Measurements from ENCODE around the gene STPG1. TPM values are rescaled to one million over a fixed set of nuclear protein-coding genes. Genes with fewer than 3 reads are reported as not detected.

STPG1 gene, protein sequence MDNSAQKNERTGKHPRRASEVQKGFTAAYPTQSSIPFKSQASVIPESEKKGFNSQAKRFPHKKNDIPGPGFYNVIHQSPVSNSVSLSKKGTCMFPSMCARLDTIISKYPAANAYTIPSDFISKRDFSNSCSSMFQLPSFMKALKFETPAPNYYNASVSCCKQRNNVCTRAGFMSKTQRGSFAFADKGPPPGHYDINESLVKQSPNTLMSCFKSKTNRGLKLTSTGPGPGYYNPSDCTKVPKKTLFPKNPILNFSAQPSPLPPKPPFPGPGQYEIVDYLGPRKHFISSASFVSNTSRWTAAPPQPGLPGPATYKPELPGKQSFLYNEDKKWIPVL
- 2.1 and 3.2 TPM in 2 replicates for total RNA-seq

DNA sequence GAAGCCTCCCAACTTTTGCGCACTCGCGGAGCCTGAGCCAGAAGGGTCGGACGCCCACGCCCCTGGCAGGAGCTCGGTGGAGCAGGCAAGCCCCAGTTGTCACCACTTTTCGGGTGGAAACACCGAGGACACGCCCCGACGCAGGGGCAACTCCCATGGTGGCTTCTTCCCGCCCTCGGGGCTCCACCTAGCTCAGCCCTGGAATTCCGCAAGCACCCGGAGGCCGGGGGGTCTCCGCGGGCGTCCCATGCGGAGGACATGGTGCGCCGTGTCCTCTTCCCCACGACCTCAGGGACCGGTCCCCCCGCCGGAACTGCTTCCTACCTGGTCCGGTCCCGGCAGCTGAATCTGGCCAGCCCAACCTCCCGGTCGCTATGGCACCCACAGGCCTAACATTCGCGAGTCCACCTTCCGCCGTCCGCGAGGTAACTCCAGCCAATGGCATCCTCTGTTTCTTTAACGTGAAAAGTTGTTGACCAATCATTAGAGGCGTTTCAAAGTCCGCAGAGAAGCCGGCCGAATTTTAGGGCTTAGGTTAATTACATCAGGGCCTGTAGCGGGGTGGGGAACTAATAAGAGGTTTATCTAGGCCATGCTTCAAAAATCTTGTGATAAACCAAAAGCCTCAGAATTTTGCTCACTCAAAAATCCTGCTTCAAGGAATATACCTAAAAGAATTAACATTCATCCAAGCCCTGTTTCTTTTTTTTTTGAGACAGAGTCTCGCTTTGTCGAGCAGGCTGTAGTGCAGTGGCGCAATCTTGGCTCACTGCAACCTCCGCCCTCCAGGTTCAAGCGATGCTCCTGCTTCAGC, at the start of gene STPG1:
Gene STPG1 (minus strand): TSS at position 433 of the 814 bp plus-strand sequence. CDS start 12,394 bp downstream, outside the sequence.

DNA sequence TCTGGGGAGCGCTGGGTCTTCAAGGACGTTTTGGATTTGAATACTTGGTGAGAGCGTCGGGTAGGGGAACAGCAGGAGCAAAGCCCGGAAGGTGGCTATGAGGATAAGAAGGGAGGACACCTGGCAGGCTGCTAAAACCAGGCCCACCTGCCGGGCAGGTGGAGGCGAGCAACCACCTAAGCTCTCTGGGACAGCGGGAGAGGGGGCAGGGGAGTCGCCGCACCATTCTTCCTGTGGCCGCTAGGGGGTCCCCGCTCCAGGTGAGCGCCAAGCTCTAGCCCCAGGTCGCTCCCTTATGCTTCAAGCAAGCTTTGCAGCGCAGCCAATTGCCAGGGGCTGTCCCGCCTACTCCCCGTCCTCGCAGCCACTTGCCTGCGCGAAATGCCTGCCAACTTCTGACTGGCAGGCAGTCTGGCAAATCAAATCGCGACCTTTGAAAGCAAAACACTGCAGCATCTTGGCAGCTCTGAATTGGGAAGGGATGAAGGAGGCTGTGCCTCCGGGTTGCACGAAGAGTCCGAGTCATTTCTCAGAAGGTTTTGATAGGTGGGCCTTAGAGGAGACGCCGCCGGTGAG, 1.8 kb upstream of the STPG1 start, which contains the start of gene NIPAL3:
Gene NIPAL3 (plus strand): TSS at position 469 of the 576 bp plus-strand sequence. CDS start 3,746 bp downstream, outside the sequence.

DNA sequence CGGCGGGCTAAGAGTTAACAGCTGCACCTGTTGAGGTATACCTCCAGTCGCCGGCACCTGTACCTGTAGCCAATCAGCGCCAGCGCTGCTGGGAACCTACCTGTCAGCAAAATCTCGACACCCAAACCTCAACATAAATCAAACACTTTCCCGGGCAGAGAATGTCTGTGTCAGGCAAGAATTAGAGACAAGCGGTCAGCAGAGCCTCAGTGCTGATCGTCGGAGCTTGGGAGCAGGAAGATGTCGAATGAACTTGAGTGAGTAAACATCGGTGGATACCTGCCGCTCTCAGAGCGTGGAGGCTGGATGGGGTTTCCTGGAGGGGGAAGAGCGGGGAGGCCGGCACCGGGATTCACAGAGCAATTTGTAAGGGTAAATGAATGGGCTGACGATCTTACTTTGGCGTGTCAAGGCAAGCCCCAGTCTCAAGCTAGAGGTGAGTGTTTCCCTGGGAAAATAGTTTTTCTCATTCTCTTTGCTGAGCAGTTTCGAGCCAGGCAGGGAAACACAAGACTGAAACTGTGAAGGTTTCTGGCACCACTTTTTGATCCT, 94.2 kb downstream of the STPG1 start, which contains the start of gene GRHL3:
Gene GRHL3 (plus strand): TSS at position 46 of the 552 bp plus-strand sequence. CDS start 195 bp downstream, at position 241.

Other genes with a start within 250 kb of the STPG1 start
- not detected in 2 replicates for gene IFNLR1, start 226.5 kb downstream of the STPG1 start, total RNA-seq
- not detected in 2 replicates for gene GRHL3, start 94.4 kb downstream of the STPG1 start, total RNA-seq
- 15.8 and 21.2 TPM in 2 replicates for gene NIPAL3, start 2.0 kb upstream of the STPG1 start, total RNA-seq
- 1.5 and 1.9 TPM in 2 replicates for gene RCAN3, start 89.1 kb upstream of the STPG1 start, total RNA-seq
- gene NCMAP, start 142.3 kb upstream of the STPG1 start, total RNA-seq, result not detected in 2 replicates
- gene SRRM1, start 229.5 kb upstream of the STPG1 start, total RNA-seq, result 24.2 and 25.1 TPM in 2 replicates

Measured in pericardium fibroblast (primary cell).